Measurements from ENCODE around the gene SRGAP1.
A peak's percentile ranks its signal among the peaks of the same experiment; 100 is the strongest.

SRGAP1 gene

DNA sequence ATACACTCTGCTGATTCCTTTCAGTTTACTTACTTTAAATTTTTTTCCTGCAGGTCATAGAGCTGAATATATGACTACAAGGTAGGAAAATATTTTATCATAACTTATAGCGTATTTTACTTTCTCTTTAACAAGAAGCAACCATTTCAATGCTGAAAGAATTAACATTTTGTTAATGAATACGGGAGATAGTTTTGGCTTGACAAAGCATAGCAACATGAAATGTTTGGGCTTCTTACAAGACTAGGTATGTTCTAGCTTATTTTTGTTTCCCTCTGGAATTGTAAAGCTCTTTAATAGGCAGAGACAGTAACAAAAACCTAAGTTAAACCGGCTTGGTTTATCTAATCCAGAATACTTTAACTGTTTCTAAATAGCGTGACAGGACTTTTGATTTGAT, 242.4 kb downstream of the SRGAP1 start:
- H3K36me3 ChIP-seq (ENCODE audit: control insufficient read depth, insufficient read depth, low read length) = no peaks in the 10 kb centered on the region
- no peaks in the 10 kb centered on the region for H3K27me3 ChIP-seq (ENCODE audit: control insufficient read depth, insufficient read depth, low read length)
- no peak overlapping the region for H3K4me3 ChIP-seq (ENCODE audit: low read depth, low read length)
- H3K9me3 ChIP-seq (ENCODE audit: control insufficient read depth, insufficient read depth, low read length) = no peaks in the 10 kb centered on the region
- H3K9ac ChIP-seq (ENCODE audit: low read depth, low read length) = no peak overlapping the region
- H3K4me1 ChIP-seq (ENCODE audit: control insufficient read depth, insufficient read depth, low read length) = peaks cover 13% of the 10 kb centered on the region
- H3K27ac ChIP-seq (ENCODE audit: low read depth, low read length) = no peak overlapping the region

DNA sequence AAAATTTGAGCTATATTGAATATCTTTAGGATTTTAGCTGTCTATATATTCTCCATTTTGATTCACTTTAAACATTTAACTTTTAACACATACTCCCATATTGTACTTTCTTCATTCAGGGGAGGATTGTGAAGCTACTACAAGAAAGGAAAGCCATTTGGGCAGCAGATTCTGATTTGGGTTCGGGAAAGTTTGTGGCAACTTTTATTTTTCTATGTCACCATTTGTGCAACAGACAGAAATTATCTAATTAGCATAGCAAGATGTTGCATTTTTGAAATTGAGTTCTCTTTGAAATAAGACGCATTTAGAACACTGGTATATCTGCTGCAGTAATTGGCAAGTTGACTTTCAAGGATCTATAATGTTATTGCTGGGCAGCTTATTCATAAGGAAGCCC, 243.3 kb downstream of the SRGAP1 start:
- Histone ChIP-seq H3K4me3 (ENCODE audit: low read depth, low read length) (no peak overlapping the region), H3K4me1 (ENCODE audit: control insufficient read depth, insufficient read depth, low read length) (peaks cover 13% of the 10 kb centered on the region), H3K9ac (ENCODE audit: low read depth, low read length) (no peak overlapping the region), H3K27me3 (ENCODE audit: control insufficient read depth, insufficient read depth, low read length) (no peaks in the 10 kb centered on the region), H3K36me3 (ENCODE audit: control insufficient read depth, insufficient read depth, low read length) (no peaks in the 10 kb centered on the region), H3K9me3 (ENCODE audit: control insufficient read depth, insufficient read depth, low read length) (no peaks in the 10 kb centered on the region), H3K27ac (ENCODE audit: low read depth, low read length) (no peak overlapping the region)

DNA sequence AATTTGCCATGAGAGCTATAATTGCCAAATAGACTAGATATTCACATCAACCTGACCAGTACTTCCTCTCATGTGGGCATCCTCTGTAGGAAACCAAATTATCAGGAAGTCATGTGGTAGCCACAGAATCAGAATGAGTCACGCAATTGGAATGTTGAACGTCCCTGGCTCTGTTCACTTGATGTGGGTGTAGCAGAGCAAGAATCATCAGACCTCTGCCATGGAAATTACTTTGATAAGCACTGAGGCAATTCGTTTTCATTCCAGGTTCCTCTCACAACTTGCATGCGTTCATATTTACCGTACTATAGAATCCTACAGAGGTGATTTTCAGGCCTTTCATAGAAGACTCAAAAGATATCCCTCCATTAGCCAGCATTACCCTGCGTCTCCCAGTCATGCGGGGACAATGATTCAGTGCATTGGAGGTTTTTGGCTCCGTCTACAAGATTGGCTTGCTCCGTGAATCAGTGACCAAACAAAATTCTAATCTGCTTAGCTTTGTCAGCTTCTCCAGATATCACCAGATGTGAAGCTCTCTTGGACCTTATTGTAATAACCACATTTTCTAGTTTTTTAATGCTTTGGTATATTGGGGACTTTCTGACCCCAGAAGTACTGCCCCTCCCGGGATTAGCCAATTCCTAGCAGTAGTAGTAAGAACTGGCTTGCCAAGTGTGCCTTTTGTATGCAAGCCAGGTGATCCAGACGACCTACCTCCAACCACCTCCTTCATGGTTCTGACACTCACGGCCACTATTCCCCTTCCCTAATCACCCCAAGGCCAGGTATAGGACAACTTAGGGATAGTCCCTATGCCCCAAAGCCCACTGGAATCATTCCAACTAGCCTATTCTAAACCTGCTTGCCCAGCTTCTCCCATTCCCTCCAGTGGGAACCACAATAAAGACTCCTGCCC, 244.2 kb downstream of the SRGAP1 start:
- H3K27me3 ChIP-seq (ENCODE audit: control insufficient read depth, insufficient read depth, low read length) = no peaks in the 10 kb centered on the region
- peaks cover 13% of the 10 kb centered on the region for H3K4me1 ChIP-seq (ENCODE audit: control insufficient read depth, insufficient read depth, low read length)
- H3K36me3 ChIP-seq (ENCODE audit: control insufficient read depth, insufficient read depth, low read length) = no peaks in the 10 kb centered on the region
- H3K9ac ChIP-seq (ENCODE audit: low read depth, low read length) = no peak overlapping the region
- H3K27ac ChIP-seq (ENCODE audit: low read depth, low read length) = peak overlapping the region; percentile 31
- no peak overlapping the region for H3K4me3 ChIP-seq (ENCODE audit: low read depth, low read length)
- H3K9me3 ChIP-seq (ENCODE audit: control insufficient read depth, insufficient read depth, low read length) = no peaks in the 10 kb centered on the region

DNA sequence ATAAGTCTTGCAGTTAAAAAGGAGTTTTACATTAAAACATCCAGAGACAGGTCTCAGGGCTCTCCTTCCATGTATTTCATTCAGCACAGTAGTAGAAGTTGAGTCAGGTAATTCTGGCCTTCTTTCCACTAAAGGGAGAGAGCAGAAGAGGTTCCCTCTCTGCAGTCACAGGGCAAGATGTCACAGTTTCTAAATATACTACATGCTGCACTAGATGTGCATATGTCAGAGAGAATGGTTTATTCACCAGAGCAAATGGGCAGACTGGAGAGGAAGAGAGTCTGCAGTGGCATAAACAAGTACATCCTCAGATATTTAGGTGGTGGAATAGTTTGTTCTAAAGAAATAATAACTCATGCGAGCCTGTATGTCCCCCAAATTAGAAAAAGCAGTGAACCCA, 245.5 kb downstream of the SRGAP1 start:
- no peaks in the 10 kb centered on the region for H3K9me3 ChIP-seq (ENCODE audit: control insufficient read depth, insufficient read depth, low read length)
- no peak overlapping the region for H3K9ac ChIP-seq (ENCODE audit: low read depth, low read length)
- no peak overlapping the region for H3K27ac ChIP-seq (ENCODE audit: low read depth, low read length)
- H3K36me3 ChIP-seq (ENCODE audit: control insufficient read depth, insufficient read depth, low read length) = no peaks in the 10 kb centered on the region
- no peaks in the 10 kb centered on the region for H3K27me3 ChIP-seq (ENCODE audit: control insufficient read depth, insufficient read depth, low read length)
- peaks cover 13% of the 10 kb centered on the region for H3K4me1 ChIP-seq (ENCODE audit: control insufficient read depth, insufficient read depth, low read length)
- no peak overlapping the region for H3K4me3 ChIP-seq (ENCODE audit: low read depth, low read length)

DNA sequence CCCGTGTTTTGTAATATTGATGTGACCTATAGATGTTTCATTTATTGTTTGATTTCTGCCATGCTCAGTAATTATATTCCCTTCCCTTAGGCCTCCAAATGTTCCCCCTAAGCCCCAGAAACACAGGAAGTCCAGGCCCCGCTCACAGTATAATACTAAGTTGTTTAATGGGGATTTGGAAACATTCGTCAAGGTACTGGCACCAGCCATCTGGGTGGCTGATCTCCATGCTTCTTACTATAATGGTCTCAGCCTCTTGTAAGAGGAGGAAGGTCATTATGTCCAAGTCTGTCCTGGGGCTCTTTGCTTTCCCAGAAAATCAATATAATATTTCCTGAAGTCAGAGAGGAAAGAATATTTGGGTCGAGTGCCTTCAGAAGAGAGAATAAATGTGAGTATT, 246.7 kb downstream of the SRGAP1 start:
- Histone ChIP-seq H3K4me1 (ENCODE audit: control insufficient read depth, insufficient read depth, low read length) (peaks cover 13% of the 10 kb centered on the region), H3K9me3 (ENCODE audit: control insufficient read depth, insufficient read depth, low read length) (no peaks in the 10 kb centered on the region), H3K36me3 (ENCODE audit: control insufficient read depth, insufficient read depth, low read length) (no peaks in the 10 kb centered on the region), H3K27ac (ENCODE audit: low read depth, low read length) (no peak overlapping the region), H3K9ac (ENCODE audit: low read depth, low read length) (no peak overlapping the region), H3K27me3 (ENCODE audit: control insufficient read depth, insufficient read depth, low read length) (no peaks in the 10 kb centered on the region), H3K4me3 (ENCODE audit: low read depth, low read length) (no peak overlapping the region)

DNA sequence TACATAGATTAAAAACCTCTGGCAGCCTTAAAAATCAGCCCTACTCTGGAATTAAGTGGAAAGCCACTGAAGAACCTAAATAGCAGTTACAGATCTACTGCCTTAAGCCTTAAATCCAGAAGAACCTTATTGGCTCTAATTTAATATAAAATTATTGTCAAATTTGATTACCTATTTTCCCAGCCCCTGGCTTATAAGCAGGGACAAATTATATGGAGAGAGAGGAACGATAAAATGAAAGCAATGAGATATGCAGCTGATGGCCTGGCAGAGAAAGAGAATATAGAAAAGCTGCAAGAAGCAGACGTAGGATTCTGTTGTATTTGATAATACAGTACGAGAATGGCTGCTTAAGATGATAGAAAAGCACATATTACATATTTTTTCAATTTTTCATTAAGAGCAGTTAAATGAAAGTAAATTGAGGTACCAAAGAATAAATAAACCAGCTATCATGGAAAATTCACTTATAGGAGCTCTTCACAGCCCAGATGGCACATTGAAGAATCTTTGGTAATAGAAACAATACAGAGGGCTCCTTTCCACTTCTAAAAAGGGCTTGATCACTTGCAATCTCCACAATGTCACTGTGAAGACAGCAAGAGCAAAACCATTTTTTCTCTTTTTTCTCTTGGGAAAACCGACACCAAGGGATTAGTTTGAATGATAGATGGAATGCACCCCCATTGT, 248.2 kb downstream of the SRGAP1 start:
- Histone ChIP-seq H3K27me3 (ENCODE audit: control insufficient read depth, insufficient read depth, low read length) (no peaks in the 10 kb centered on the region), H3K36me3 (ENCODE audit: control insufficient read depth, insufficient read depth, low read length) (no peaks in the 10 kb centered on the region), H3K9me3 (ENCODE audit: control insufficient read depth, insufficient read depth, low read length) (no peaks in the 10 kb centered on the region), H3K4me1 (ENCODE audit: control insufficient read depth, insufficient read depth, low read length) (peaks cover 13% of the 10 kb centered on the region), H3K4me3 (ENCODE audit: low read depth, low read length) (no peak overlapping the region), H3K9ac (ENCODE audit: low read depth, low read length) (no peak overlapping the region), H3K27ac (ENCODE audit: low read depth, low read length) (no peak overlapping the region)

DNA sequence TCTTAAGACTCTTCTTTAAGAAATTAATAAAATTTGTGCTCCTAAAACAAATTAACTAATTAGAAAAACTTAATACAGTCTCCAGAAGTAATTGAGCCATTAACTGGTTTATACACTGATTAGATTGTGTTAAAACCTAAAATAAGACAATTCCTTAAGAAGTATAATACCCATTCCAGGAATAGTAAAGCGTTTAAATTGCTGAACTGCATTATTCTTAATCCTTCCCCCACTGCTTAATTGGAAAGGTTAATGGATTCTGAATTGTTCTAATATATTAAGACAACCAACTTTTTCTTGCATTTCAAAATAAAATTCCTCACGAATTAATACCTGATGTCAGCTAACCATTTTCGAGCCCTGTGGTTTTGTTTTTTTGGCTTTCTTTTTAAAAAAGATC, 249.2 kb downstream of the SRGAP1 start:
- Histone ChIP-seq H3K4me1 (ENCODE audit: control insufficient read depth, insufficient read depth, low read length) (peaks cover 4% of the 10 kb centered on the region), H3K9me3 (ENCODE audit: control insufficient read depth, insufficient read depth, low read length) (no peaks in the 10 kb centered on the region)

DNA sequence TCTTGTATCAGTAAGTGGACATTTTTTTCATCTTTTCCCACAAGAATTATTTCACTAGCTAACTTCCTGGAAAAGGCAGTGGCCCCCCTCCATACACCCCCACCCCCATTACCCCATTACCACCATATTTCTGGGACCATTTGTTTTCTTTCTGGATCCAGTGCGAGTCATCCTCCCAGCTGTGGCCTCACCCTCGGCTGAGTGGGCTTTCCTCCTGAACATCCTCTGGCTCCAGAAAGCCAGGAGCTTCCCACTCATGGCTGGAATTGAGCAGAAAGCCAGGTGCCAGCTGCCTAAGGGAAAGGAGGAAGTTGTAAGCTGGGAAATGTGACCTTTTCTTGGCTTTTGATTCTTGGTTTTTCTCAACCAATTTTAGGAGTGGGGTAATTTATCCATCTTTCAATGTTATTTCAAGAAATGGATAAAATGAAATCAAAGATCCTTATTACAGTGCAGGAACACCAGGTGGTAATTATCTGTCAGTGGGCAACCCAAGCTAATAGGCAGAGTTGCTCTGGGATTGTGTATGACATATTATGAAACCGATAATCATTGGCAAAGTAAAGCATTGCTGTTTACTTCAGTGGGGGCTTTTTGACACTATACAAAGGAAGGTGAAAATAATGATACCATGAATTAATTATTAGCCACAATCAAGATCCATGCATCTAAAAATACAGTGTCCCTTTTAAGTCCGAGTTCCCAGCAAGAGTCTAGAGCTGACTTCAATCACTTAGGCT, 253.0 kb downstream of the SRGAP1 start:
- Histone ChIP-seq H3K36me3 (ENCODE audit: control insufficient read depth, insufficient read depth, low read length) (no peaks in the 10 kb centered on the region; the same call in 1 of the 2 replicates), H3K4me3 (ENCODE audit: low read depth, low read length) (no peak overlapping the region), H3K27me3 (ENCODE audit: control insufficient read depth, insufficient read depth, low read length) (no peaks in the 10 kb centered on the region), H3K9me3 (ENCODE audit: control insufficient read depth, insufficient read depth, low read length) (no peaks in the 10 kb centered on the region), H3K27ac (ENCODE audit: low read depth, low read length) (no peak overlapping the region), H3K9ac (ENCODE audit: low read depth, low read length) (no peak overlapping the region), H3K4me1 (ENCODE audit: control insufficient read depth, insufficient read depth, low read length) (no peaks in the 10 kb centered on the region)

More for the DNA sequence above, 249.2 kb downstream of the SRGAP1 start:
- no peaks in the 10 kb centered on the region; the same call in 1 of the 2 replicates for H3K36me3 ChIP-seq (ENCODE audit: control insufficient read depth, insufficient read depth, low read length)
- no peak overlapping the region for H3K27ac ChIP-seq (ENCODE audit: low read depth, low read length)
- no peak overlapping the region for H3K9ac ChIP-seq (ENCODE audit: low read depth, low read length)
- H3K27me3 ChIP-seq (ENCODE audit: control insufficient read depth, insufficient read depth, low read length) = no peaks in the 10 kb centered on the region
- H3K4me3 ChIP-seq (ENCODE audit: low read depth, low read length) = no peak overlapping the region

DNA sequence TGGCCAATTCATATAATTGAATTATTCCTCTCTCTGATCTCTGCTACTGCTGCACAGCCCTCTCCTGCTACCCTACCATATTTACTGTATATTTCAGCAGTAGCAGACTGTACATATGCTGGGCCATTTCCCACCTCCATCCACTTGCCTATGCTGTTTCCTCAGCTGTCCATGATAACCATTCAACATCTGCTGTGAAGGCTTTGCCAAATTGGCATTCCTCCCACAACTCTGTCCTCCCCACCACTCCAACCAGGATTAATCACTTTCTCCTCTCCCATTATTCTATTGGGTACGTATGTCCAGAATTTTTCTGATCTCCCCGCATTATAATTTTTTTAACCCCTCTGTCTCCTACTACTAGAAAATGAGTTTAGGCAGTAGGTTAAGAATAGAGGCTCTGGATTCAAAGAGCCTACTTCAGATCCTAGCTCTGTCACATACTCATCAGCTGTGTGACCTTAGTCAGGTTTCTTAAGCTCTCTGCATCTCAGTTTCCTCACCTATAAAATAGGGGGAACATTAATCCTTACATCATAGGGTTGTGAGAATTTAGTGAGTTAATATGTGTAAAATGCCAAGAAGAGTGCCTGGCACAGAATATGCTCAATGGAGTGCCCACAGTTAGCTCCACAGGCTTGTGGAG, 254.3 kb downstream of the SRGAP1 start:
- no peaks in the 10 kb centered on the region for H3K27me3 ChIP-seq (ENCODE audit: control insufficient read depth, insufficient read depth, low read length)
- no peak overlapping the region for H3K4me3 ChIP-seq (ENCODE audit: low read depth, low read length)
- H3K27ac ChIP-seq (ENCODE audit: low read depth, low read length) = no peak overlapping the region
- no peaks in the 10 kb centered on the region; the same call in 1 of the 2 replicates for H3K36me3 ChIP-seq (ENCODE audit: control insufficient read depth, insufficient read depth, low read length)
- no peaks in the 10 kb centered on the region for H3K9me3 ChIP-seq (ENCODE audit: control insufficient read depth, insufficient read depth, low read length)
- H3K9ac ChIP-seq (ENCODE audit: low read depth, low read length) = no peak overlapping the region
- H3K4me1 ChIP-seq (ENCODE audit: control insufficient read depth, insufficient read depth, low read length) = no peaks in the 10 kb centered on the region

DNA sequence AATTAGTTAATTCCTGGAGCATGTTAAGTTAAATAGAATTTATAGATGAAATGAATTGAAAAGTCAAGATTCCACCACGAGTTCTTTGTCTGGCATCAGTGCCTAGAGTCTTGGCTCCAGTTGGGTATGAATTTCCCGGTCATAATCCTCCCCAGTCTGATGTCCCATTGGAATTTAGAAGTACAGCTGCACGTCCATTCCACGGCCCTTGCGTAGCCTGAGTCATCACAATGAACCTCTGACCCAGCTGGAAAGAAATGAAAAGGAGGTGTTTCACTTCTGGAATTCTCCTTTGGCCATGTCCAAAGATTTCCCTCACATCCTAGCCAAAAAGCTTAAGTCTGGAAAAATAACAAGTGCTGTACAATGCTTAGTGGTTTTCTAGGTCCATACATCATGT, 254.9 kb downstream of the SRGAP1 start:
- no peaks in the 10 kb centered on the region; the same call in 1 of the 2 replicates for H3K36me3 ChIP-seq (ENCODE audit: control insufficient read depth, insufficient read depth, low read length)
- no peaks in the 10 kb centered on the region for H3K4me1 ChIP-seq (ENCODE audit: control insufficient read depth, insufficient read depth, low read length)
- no peaks in the 10 kb centered on the region for H3K27me3 ChIP-seq (ENCODE audit: control insufficient read depth, insufficient read depth, low read length)
- H3K9ac ChIP-seq (ENCODE audit: low read depth, low read length) = no peak overlapping the region
- no peak overlapping the region for H3K4me3 ChIP-seq (ENCODE audit: low read depth, low read length)
- no peaks in the 10 kb centered on the region for H3K9me3 ChIP-seq (ENCODE audit: control insufficient read depth, insufficient read depth, low read length)
- no peak overlapping the region for H3K27ac ChIP-seq (ENCODE audit: low read depth, low read length)

Measured in HUES48 (cell line).